Transverse colon (tissue), 4 donors: ENCODE measurements around the gene RPS6KA5. TPM values are rescaled to one million over a fixed set of nuclear protein-coding genes. Genes with fewer than 3 reads are reported as not detected.

ENCODE experiments used
- DNase-seq: peaks from one replicate; pipeline ENCODE4 v3.0.0-alpha.2; 2019
- H3K27ac ChIP-seq, 4 donors: fragments of 200-600 bp; sonication (generic); 2 replicates each; pipeline ENCODE4 v1.5.1; 2016 to 2018; ENCODE audit warnings: inconsistent platforms in 4 of 4
- H3K27me3 ChIP-seq: fragments of 200-600 bp; sonication (generic); 2 replicates; pipeline ENCODE4 v1.5.1; 2017; ENCODE audit warnings: inconsistent platforms
- H3K36me3 ChIP-seq, 4 donors: fragments of 200-600 bp; sonication (generic); 2 replicates each; pipeline ENCODE4 v1.5.1; 2017 to 2019; ENCODE audit warnings: inconsistent platforms in 4 of 4
- H3K4me1 ChIP-seq, 4 donors: fragments of 200-600 bp; sonication (generic); 2 replicates each; pipeline ENCODE4 v1.5.1; 2017 to 2020; ENCODE audit warnings: inconsistent platforms in 4 of 4
- H3K4me3 ChIP-seq, 4 donors: fragments of 200-600 bp; sonication (generic); 1 replicate in 1 of 4; 2 replicates in 3 of 4; pipeline versions ENCODE4 v1.5.1 to v1.6.1; 2017 to 2019; ENCODE audit warnings: inconsistent platforms in 4 of 4
- H3K9me3 ChIP-seq, 2 donors: fragments of 200-600 bp; sonication (generic); 2 replicates each; pipeline ENCODE4 v1.5.1; 2017 to 2019; ENCODE audit warnings: inconsistent platforms in 2 of 2
- CTCF ChIP-seq, 5 experiments: fragments of 200-600 bp in 3 of 5; fragments of 450-650 bp in 2 of 5; sonication (generic) in 3 of 5; IDR thresholded peaks; 1 replicate in 2 of 5; 2 replicates in 3 of 5; pipeline ENCODE4 v1.5.1; 2016 to 2017; ENCODE audit warnings: antibody characterized with exemption in 5 of 5, inconsistent platforms in 3 of 5, mild to moderate bottlenecking in 2 of 5, moderate library complexity in 1 of 5
- EP300 ChIP-seq: sonication (generic); formaldehyde crosslinking; IDR thresholded peaks from one replicate; pipeline ENCODE4 v1.6.1; 2017; ENCODE audit warnings: antibody characterized with exemption, low read depth
- POLR2A ChIP-seq: fragments of 450-650 bp; IDR thresholded peaks from one replicate; pipeline ENCODE4 v1.6.1; 2016; ENCODE audit warnings: antibody characterized with exemption, mild to moderate bottlenecking, moderate library complexity
- POLR2AphosphoS5 ChIP-seq, 3 donors: sonication (generic); formaldehyde crosslinking; IDR thresholded peaks; one replicate each; pipeline ENCODE4 v1.6.1; 2016; ENCODE audit warnings: antibody characterized with exemption in 3 of 3
- WGBS, 2 donors: methylation state at CpG; one replicate each; pipeline ENCODE4 v1.1.5; 2018; ENCODE audit warnings: low coverage in 1 of 2; 5-methylcytosine and 5-hydroxymethylcytosine counted together
- in situ Hi-C, 4 donors: fragments of 200-750 bp; cut with MboI; loops; one replicate each; pipeline versions ENCODE4 v1.15.0 to v1.15.1; 2017; ENCODE audit warnings: low sequenced_read_pairs in 3 of 4, low pct_ligation_motif_present in 1 of 4, low pct_unique_long_range_greater_than_20kb in 1 of 4
- intact Hi-C: fragments of 100-400 bp; cut with DNase I; formaldehyde crosslinking; loops from one replicate; pipeline ENCODE4 v1.15.1; 2023; ENCODE audit warnings: low total_unique reads
- total RNA-seq, 4 donors: library from RNA; depleted of rRNA; stranded (reverse); fragments of >200 nt; gene quantifications; one replicate each; pipeline ENCODE4 v1.1.0, GENCODE V29; 2016

RPS6KA5 gene
- total RNA-seq, 4 donors from 2014 or later: 7.5 to 32.8 (median 28.0) TPM

- no peak for DNase-seq
- Histone ChIP-seq H3K27me3 (no peaks in the 10 kb centered on the region), H3K4me1 (no peaks in the 10 kb centered on the region), H3K9me3 (no peaks in the 10 kb centered on the region), H3K36me3 (no peaks in the 10 kb centered on the region), H3K27ac (no peak overlapping the region), H3K4me3 (no peak overlapping the region)
- intact Hi-C loops: no loop called here
- in situ Hi-C loops: no loop called here
- TF ChIP-seq POLR2AphosphoS5 (IDR thresholded peaks at IDR 0.05) (no peak), CTCF (IDR thresholded peaks at IDR 0.05) (no peak), EP300 (no peak), POLR2A (no peak)
- WGBS, 2 donors: 81 to 82% methylated on average over 6 to 7 of the region's 7 CpGs
These were observed 210.5 kb downstream of the RPS6KA5 start for GRCh38 chr14:90849787-90850444.

GRCh38 chr14:90848944-90849731 lies 211.3 kb downstream of the RPS6KA5 start:
- no peak for TF ChIP-seq POLR2AphosphoS5 (IDR thresholded peaks at IDR 0.05)
- TF ChIP-seq POLR2A: no peak
- no peak for TF ChIP-seq EP300
- in situ Hi-C loops: no loop called here
- intact Hi-C loops: no loop called here
- no peaks in the 10 kb centered on the region for H3K9me3 ChIP-seq
- H3K4me3 ChIP-seq: no peak overlapping the region
- DNase-seq: no peak
- no peaks in the 10 kb centered on the region for H3K36me3 ChIP-seq
- WGBS, 2 donors: 91 to 93% methylated on average over 11 to 17 of the region's 17 CpGs
- no peak overlapping the region for H3K27ac ChIP-seq
- H3K4me1 ChIP-seq: no peaks in the 10 kb centered on the region
- H3K27me3 ChIP-seq: no peaks in the 10 kb centered on the region

GRCh38 chr14:90846511-90846910 lies 213.9 kb downstream of the RPS6KA5 start:
- no peaks in the 10 kb centered on the region for H3K9me3 ChIP-seq
- H3K4me1 ChIP-seq: no peaks in the 10 kb centered on the region
- in situ Hi-C loops (no loop called here), intact Hi-C loops (no loop called here)
- 95% methylated on average over 4 of the region's 4 CpGs; no CpG with 5 or more reads in 1 of the 2 donors for WGBS, 2 donors
- H3K36me3 ChIP-seq: no peaks in the 10 kb centered on the region
- H3K27me3 ChIP-seq: no peaks in the 10 kb centered on the region
- H3K27ac ChIP-seq: no peak overlapping the region
- TF ChIP-seq CTCF (IDR thresholded peaks at IDR 0.05) (no peak), EP300 (no peak), POLR2AphosphoS5 (IDR thresholded peaks at IDR 0.05) (no peak), POLR2A (no peak)
- no peak for DNase-seq
- H3K4me3 ChIP-seq: no peak overlapping the region

GRCh38 chr14:90844321-90844720 lies 216.1 kb downstream of the RPS6KA5 start:
- intact Hi-C loops: loop anchor here (2.0 kb wide), 1 partner anchor 52 kb away; no protein-coding TSS in a partner anchor
- Histone ChIP-seq H3K27ac (no peak overlapping the region), H3K27me3 (no peaks in the 10 kb centered on the region), H3K36me3 (no peaks in the 10 kb centered on the region), H3K4me1 (no peaks in the 10 kb centered on the region), H3K4me3 (no peak overlapping the region), H3K9me3 (no peaks in the 10 kb centered on the region)
- DNase-seq: no peak
- 88 to 100% methylated on average over 1 to 3 of the region's 3 CpGs for WGBS, 2 donors
- in situ Hi-C loops: no loop called here
- TF ChIP-seq CTCF (IDR thresholded peaks at IDR 0.05): no peak
- TF ChIP-seq POLR2AphosphoS5 (IDR thresholded peaks at IDR 0.05): no peak
- no peak for TF ChIP-seq EP300
- TF ChIP-seq POLR2A: no peak
